Uterus (tissue), 4 donors: ENCODE measurements around the gene GSTA2. TPM values are rescaled to one million over a fixed set of nuclear protein-coding genes. Genes with fewer than 3 reads are reported as not detected.
"Not testable (repeated sequence)": the region's sequence is repeated elsewhere in the genome, so short reads cannot be mapped to it uniquely, and the experiment has no call there.

ENCODE experiments used
- DNase-seq, 2 donors: peaks; one replicate each; pipeline ENCODE4 v3.0.0-alpha.2; 2019 to 2020
- H3K27ac ChIP-seq, 2 donors: fragments of 200-600 bp; sonication (generic); 1 replicate in 1 of 2; 2 replicates in 1 of 2; pipeline ENCODE4 v1.5.1; 2016 to 2018
- H3K27me3 ChIP-seq, 2 donors: fragments of 200-600 bp; sonication (generic); one replicate each; pipeline ENCODE4 v1.5.1; 2018 to 2019; ENCODE audit warnings: control low read depth in 1 of 2
- H3K36me3 ChIP-seq, 2 donors: fragments of 200-600 bp; sonication (generic); one replicate each; pipeline ENCODE4 v1.5.1; 2019; ENCODE audit warnings: control low read depth in 1 of 2
- H3K4me1 ChIP-seq, 2 donors: fragments of 200-600 bp; sonication (generic); one replicate each; pipeline ENCODE4 v1.5.1; 2018 to 2019; ENCODE audit warnings: control low read depth in 1 of 2
- H3K4me3 ChIP-seq, 2 donors: fragments of 200-600 bp; sonication (generic); 1 replicate in 1 of 2; 2 replicates in 1 of 2; pipeline ENCODE4 v1.5.1; 2018 to 2019; ENCODE audit warnings: mild to moderate bottlenecking in 1 of 2
- H3K9me3 ChIP-seq, 2 donors: fragments of 200-600 bp; sonication (generic); one replicate each; pipeline ENCODE4 v1.5.1; 2019; ENCODE audit warnings: control low read depth in 1 of 2
- POLR2A ChIP-seq, 2 donors: fragments of 450-650 bp; IDR thresholded peaks; one replicate each; pipeline ENCODE4 v1.6.1; 2016; ENCODE audit warnings: antibody characterized with exemption in 2 of 2, mild to moderate bottlenecking in 1 of 2, moderate library complexity in 1 of 2
- intact Hi-C: fragments of 100-400 bp; cut with DNase I; formaldehyde crosslinking; loops from one replicate; pipeline ENCODE4 v1.15.1; 2023; ENCODE audit warnings: low total_unique reads
- total RNA-seq, 4 donors: library from RNA; depleted of rRNA in 3 of 4; stranded (reverse); fragments of >200 nt in 3 of 4; gene quantifications; one replicate each; pipeline versions ENCODE4 v1.1.0 to v1.2.4, GENCODE V29; 2014 to 2023
- TF ChIP-seq, protein P1 (sequence below), 4 experiments: fragments of 200-600 bp in 2 of 4; fragments of 450-650 bp in 2 of 4; sonication (generic) in 2 of 4; IDR thresholded peaks; one replicate each; pipeline ENCODE4 v1.5.1; 2016 to 2019; ENCODE audit warnings: antibody characterized with exemption in 4 of 4, mild to moderate bottlenecking in 2 of 4, moderate library complexity in 1 of 4
- donor health status: DM: yes; HTN: yes; CAD: no.

Gene GSTA2
- total RNA-seq, 4 donors from 2014 or later, result not detected

DNA sequence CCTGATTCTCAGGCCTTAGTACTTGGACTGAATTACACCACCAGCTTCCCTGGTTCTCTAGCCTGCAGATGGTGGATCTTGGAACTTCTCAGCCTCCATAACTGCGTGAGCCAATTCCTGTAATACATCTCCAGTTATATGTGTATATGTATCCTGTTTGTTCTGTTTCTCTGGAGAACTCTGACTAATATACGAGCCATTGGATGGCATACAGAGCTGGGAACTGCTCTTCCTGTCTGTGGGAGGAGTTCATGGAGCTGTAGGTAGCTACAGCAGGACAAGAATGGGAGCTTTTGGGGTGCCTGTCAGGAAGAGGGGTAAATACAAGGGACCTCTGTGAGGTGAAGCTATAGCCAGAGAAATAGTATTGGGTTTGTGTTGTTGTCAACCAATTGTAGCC, 51.1 kb downstream of the GSTA2 start:
- no peaks in the 10 kb centered on the region for H3K36me3 ChIP-seq
- H3K4me1 ChIP-seq, result no peaks in the 10 kb centered on the region
- H3K27me3 ChIP-seq, result no peaks in the 10 kb centered on the region
- no peak for DNase-seq
- intact Hi-C loops, result no loop called here
- TF ChIP-seq, protein P1, sequence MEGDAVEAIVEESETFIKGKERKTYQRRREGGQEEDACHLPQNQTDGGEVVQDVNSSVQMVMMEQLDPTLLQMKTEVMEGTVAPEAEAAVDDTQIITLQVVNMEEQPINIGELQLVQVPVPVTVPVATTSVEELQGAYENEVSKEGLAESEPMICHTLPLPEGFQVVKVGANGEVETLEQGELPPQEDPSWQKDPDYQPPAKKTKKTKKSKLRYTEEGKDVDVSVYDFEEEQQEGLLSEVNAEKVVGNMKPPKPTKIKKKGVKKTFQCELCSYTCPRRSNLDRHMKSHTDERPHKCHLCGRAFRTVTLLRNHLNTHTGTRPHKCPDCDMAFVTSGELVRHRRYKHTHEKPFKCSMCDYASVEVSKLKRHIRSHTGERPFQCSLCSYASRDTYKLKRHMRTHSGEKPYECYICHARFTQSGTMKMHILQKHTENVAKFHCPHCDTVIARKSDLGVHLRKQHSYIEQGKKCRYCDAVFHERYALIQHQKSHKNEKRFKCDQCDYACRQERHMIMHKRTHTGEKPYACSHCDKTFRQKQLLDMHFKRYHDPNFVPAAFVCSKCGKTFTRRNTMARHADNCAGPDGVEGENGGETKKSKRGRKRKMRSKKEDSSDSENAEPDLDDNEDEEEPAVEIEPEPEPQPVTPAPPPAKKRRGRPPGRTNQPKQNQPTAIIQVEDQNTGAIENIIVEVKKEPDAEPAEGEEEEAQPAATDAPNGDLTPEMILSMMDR (IDR thresholded peaks at IDR 0.05), result no peak
- no peak for TF ChIP-seq POLR2A (IDR thresholded peaks at IDR 0.05)
- no peaks in the 10 kb centered on the region for H3K9me3 ChIP-seq
- H3K27ac ChIP-seq, result no peak overlapping the region
- H3K4me3 ChIP-seq, result no peak overlapping the region

DNA sequence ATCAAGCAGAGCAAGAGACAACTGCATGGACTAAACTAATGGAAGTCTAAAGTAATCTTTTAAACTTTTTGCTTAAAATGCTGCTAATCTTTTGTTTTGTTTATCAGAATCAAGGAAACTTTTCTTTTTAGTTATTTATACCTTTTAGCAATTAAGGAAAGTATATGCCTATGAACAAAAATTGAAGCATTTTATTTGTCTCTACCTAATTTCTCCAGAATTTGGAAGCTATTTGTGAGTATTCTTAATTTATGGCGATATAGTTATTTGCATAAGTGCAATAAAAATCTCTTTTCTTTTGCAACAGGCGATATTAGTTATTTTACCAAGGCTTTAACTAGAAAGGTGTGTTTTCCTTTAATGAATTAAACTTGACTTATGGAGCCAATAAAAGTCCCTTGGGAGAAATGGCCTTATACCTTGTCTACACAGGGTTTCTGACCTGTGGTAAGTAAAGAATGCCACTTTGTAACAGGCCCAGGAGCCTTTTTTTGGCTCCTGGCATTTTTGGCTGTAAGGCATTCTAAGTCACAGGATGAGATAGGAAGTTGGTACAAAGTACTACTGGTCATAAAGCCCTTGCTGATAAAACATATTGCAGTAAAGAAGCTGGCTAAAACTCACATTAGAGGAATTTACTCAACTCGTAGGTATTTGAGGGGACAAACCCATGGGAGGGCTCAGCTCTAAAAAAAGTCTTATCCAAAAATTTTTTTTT, 55.2 kb downstream of the GSTA2 start:
- Histone ChIP-seq H3K4me1 (no peaks in the 10 kb centered on the region), H3K36me3 (no peaks in the 10 kb centered on the region), H3K27me3 (no peaks in the 10 kb centered on the region), H3K27ac (no peak overlapping the region), H3K4me3 (no peak overlapping the region), H3K9me3 (no peaks in the 10 kb centered on the region)
- TF ChIP-seq POLR2A (IDR thresholded peaks at IDR 0.05), result no peak
- TF ChIP-seq, protein P1 (IDR thresholded peaks at IDR 0.05), result no peak
- DNase-seq, result no peak
- intact Hi-C loops, result no loop called here

DNA sequence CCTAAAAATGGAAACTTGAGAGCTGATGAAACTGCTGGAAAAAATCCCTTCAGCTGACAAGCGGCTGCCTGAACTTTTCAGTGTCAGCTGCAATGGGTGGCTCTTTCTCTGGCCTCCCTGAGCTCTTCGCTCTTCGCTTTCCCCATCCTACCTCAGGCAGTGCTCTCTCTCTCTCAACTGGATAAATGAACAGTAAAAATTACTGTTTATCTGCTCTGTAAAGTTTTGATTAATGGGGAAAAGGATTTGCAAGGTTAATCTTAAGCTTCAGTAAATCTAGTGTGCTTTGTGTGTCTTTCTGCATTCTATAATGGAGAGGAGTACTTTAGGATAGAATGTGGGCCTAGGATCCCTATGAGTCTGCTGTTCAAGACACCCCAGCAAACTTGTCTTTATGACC, 57.3 kb downstream of the GSTA2 start:
- no peak overlapping the region for H3K4me3 ChIP-seq
- H3K36me3 ChIP-seq, result no peaks in the 10 kb centered on the region
- no peaks in the 10 kb centered on the region for H3K27me3 ChIP-seq
- TF ChIP-seq POLR2A (IDR thresholded peaks at IDR 0.05), result no peak
- TF ChIP-seq, protein P1 (IDR thresholded peaks at IDR 0.05), result no peak
- intact Hi-C loops, result no loop called here
- no peak overlapping the region for H3K27ac ChIP-seq
- no peak for DNase-seq
- H3K9me3 ChIP-seq, result no peaks in the 10 kb centered on the region
- no peaks in the 10 kb centered on the region for H3K4me1 ChIP-seq

DNA sequence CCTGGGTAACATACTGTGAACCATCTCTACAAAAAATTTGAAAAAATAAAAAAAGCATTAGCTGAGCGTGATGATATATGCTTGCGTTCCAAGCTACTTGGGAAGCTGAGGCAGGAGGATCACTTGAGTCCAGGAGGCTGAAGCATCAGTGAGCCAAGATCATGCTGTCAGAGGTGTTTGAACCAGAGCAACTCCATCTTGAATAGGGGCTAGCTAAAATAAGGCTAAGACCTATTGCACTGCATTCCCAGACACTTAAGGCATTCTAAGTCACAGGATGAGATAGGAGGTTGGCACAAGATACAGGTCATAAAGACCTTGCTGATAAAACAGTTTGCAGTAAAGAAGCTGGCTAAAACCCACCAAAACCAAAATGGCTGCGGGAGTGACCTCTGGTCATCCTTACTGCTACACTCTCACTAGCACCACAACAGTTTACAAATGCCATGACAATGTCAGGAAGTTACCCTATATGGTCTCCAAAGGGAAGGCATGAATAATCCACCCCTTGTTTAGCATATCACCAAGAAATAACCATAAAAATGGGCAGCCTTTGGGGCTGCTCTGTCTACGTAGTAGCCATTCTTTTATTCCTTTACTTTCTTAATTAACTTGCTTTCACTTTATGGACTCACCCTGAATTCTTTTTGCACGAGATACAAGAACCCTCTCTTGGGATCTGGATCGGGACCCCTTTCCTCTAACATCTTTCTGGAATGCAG, 58.3 kb downstream of the GSTA2 start:
- H3K4me3 ChIP-seq, H3K4me1 ChIP-seq, DNase-seq, H3K27ac ChIP-seq, intact Hi-C loops, H3K36me3 ChIP-seq, H3K9me3 ChIP-seq, H3K27me3 ChIP-seq: not testable (repeated sequence)

DNA sequence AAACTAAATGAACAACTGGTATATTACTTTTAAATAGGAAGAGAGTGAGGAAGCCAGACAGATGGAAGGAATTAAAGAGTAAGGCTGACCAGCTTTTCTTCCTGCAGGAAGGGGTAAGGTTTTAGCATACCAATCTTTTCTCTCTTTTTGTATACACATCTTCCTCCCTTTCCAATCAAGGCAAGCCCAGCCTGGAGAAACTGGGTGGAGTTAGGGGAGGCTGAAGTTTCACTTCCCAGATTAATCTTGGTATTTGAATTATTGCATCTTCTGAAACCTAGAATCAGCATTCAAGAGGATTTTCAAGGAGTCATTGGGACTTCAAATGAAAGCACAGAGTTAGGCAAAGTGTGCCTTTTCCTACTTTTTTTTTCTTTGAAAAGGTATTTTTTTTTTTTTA, 59.2 kb downstream of the GSTA2 start:
- DNase-seq, result no peak
- no peak for TF ChIP-seq POLR2A (IDR thresholded peaks at IDR 0.05)
- TF ChIP-seq, protein P1 (IDR thresholded peaks at IDR 0.05), result no peak
- intact Hi-C loops, result no loop called here
- Histone ChIP-seq H3K9me3 (no peaks in the 10 kb centered on the region), H3K4me1 (no peaks in the 10 kb centered on the region), H3K27ac (no peak overlapping the region), H3K36me3 (no peaks in the 10 kb centered on the region), H3K4me3 (no peak overlapping the region), H3K27me3 (no peaks in the 10 kb centered on the region)

Other genes starting within 250 kb of the GSTA2 start
- 10 to 100 TPM in 2 of 4 donors, 1 to 10 TPM in 2; 3.8 to 33.2 (median 17.6) TPM for gene TRAM2, start 186.4 kb downstream of the GSTA2 start, total RNA-seq
- gene TMEM14A, start 92.4 kb downstream of the GSTA2 start, total RNA-seq, result 10 to 100 TPM in 3 of 4 donors, 1 to 10 TPM in 1; 9.5 to 65.0 (median 32.8) TPM
- under 1 TPM in 2 of 4 donors, not detected in 2; 0.90 to 0.95 TPM for gene GSTA1, start 40.3 kb upstream of the GSTA2 start, total RNA-seq
- gene GSTA5, start 77.3 kb upstream of the GSTA2 start, total RNA-seq, result not detected
- gene GSTA3, start 146.2 kb upstream of the GSTA2 start, total RNA-seq, result under 1 TPM in 2 of 4 donors, not detected in 2; 0.35 to 0.98 TPM
- gene GSTA4, start 231.8 kb upstream of the GSTA2 start, total RNA-seq, result 10 to 100 TPM in 3 of 4 donors, 1 to 10 TPM in 1; 7.7 to 59.2 (median 23.0) TPM